ENCODE results near the gene RPS28.

GRCh38 chr19:8305798-8306197 is 15.5 kb upstream of the RPS28 start:
- no peak for TF ChIP-seq PPARA (CRISPR knock-in tag; IDR thresholded peaks at IDR 0.05; ENCODE audit: borderline replicate concordance)
- TF ChIP-seq RARB (CRISPR knock-in tag; IDR thresholded peaks at IDR 0.05) = no peak
- no peak for TF ChIP-seq ARNTL (CRISPR knock-in tag; IDR thresholded peaks at IDR 0.05; ENCODE audit: borderline replicate concordance, low read depth)
- no peak for TF ChIP-seq TSHZ2 (CRISPR knock-in tag; IDR thresholded peaks at IDR 0.05)
- TF ChIP-seq, protein P1, sequence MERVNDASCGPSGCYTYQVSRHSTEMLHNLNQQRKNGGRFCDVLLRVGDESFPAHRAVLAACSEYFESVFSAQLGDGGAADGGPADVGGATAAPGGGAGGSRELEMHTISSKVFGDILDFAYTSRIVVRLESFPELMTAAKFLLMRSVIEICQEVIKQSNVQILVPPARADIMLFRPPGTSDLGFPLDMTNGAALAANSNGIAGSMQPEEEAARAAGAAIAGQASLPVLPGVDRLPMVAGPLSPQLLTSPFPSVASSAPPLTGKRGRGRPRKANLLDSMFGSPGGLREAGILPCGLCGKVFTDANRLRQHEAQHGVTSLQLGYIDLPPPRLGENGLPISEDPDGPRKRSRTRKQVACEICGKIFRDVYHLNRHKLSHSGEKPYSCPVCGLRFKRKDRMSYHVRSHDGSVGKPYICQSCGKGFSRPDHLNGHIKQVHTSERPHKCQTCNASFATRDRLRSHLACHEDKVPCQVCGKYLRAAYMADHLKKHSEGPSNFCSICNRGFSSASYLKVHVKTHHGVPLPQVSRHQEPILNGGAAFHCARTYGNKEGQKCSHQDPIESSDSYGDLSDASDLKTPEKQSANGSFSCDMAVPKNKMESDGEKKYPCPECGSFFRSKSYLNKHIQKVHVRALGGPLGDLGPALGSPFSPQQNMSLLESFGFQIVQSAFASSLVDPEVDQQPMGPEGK (CRISPR knock-in tag; IDR thresholded peaks at IDR 0.05; ENCODE audit: borderline replicate concordance) = no peak
